ENCODE measurements around the gene FARP2. TPM values are rescaled to one million over a fixed set of nuclear protein-coding genes. Genes with fewer than 3 reads are reported as not detected.

Gene FARP2
- total RNA-seq, 1 experiment from 2014 or later, result 49.3 TPM

DNA sequence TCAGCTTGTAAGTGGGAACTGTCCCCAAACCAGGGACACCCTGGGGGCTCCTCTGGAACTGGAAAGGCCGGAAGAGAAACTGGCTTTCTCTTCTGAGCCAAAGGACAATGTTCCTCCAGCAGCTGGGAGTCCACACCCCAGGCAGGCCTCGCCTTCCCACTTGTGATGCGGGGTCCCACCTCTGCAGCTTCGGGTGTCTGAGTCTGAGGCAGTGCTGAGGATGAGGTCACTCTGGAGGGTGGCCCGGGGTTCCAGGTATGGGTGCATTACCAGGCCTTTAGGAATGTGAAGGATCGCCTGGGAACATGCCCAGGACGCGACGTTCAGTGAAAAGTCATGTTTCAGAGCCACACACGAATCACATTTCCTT is 184.3 kb downstream of the FARP2 start:
- H3K79me2 ChIP-seq (ENCODE audit: insufficient read depth, low read length), result no peaks in the 10 kb centered on the region
- H3K36me3 ChIP-seq (ENCODE audit: control insufficient read depth in 1 of 2, insufficient read depth in 2 of 2, low read length in 2 of 2), result no peaks in the 10 kb centered on the region
- ChIA-PET RAD21 (ENCODE audit: low non-redundant PET in 1 of 2, low total read pairs in 2 of 2, uncharacterized antibody in 2 of 2, unreplicated experiment in 2 of 2) (no interaction called here), POLR2A (no interaction called here), CTCF (no interaction called here)
- peak overlapping the region; percentile 16; the same call in 1 of the 2 replicates for H3K27ac ChIP-seq (ENCODE audit: low read depth, low read length)
- no peaks in the 10 kb centered on the region for H3K9me3 ChIP-seq (ENCODE audit: control insufficient read depth in 1 of 2, insufficient read depth in 1 of 2, low read depth in 1 of 2, low read length in 2 of 2)
- H3K4me2 ChIP-seq (ENCODE audit: low read length), result peak overlapping the region; percentile 84
- H2AFZ ChIP-seq (ENCODE audit: low read depth, low read length, poor library complexity, severe bottlenecking), result peak overlapping the region; percentile 91
- peak overlapping the region; percentile 38 for H3K9ac ChIP-seq (ENCODE audit: low read length)
- H4K20me1 ChIP-seq (ENCODE audit: insufficient read depth), result no peaks in the 10 kb centered on the region
- BruUV-seq (replicated peaks), result no TSS peak
- H3K4me1 ChIP-seq (ENCODE audit: control insufficient read depth in 1 of 2, insufficient read depth in 2 of 2, low read length in 2 of 2), result peaks cover 7 to 20% of the 10 kb centered on the region in 2 experiments
- no peak for ATAC-seq
- intact Hi-C loops (cut with micrococcal nuclease), result no loop called here
- H3K9me2 ChIP-seq (ENCODE audit: insufficient read depth), result no peaks in the 10 kb centered on the region
- H3K4me3 ChIP-seq (replicated peaks in 1 of 2; ENCODE audit: low read depth in 1 of 2, low read length in 2 of 2), result peak overlapping the region; percentile 35 to 53; a peak in 3 of 4 replicates
- no peak for DNase-seq (ENCODE audit: low read depth, low spot score)
- no peaks in the 10 kb centered on the region for H3K27me3 ChIP-seq (ENCODE audit: insufficient read depth, low read length)
- TF ChIP-seq SP1 (IDR thresholded peaks at IDR 0.05; ENCODE audit: low read depth) (no peak), ZNF274 (IDR thresholded peaks at IDR 0.05; ENCODE audit: low read depth, low read length) (no peak)

DNA sequence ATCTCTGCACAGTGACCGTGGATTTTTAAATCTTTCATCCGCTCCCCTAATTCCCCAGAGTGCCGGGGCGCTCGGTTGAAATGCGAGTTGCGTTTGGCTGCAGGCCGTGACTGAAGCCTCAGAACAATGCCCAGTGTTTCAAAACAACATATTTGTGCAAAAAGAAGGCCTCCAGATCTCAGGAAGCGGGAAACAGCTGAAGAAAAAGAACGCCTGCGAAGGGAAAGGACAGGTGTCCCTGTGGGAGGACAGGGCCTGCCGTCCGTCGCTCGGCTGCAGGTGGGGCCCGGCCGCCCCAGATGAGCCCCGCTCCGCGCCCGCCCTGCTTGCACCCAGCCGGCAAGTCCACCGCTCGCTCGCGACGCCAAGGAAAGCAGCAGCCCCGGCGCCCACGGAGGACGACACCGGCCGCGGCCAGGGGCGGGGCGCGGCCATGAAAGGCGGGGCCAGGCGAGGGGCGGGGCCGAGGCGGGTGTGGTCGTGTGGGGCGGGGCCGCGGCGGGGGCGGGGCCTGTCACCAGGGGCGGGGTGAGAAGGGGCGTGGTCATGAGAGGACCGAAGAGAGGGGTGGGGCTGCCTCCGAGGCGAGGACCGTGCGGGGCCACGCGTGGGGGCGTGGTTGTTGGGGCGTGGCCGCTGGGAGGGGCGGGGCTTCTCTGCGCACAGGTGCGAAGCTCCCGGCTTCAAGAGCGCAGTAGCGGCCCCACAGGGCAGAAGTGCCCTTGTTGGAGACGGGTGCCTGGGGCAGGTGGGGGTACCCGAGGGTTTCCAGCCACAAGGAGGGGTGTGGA is 184.9 kb downstream of the FARP2 start:
- intact Hi-C loops (cut with micrococcal nuclease), result no loop called here
- Histone ChIP-seq H2AFZ (ENCODE audit: low read depth, low read length, poor library complexity, severe bottlenecking) (peak overlapping the region; percentile 91), H3K9me2 (ENCODE audit: insufficient read depth) (no peaks in the 10 kb centered on the region), H3K4me3 (replicated peaks in 1 of 2; ENCODE audit: low read depth in 1 of 2, low read length in 2 of 2) (peak overlapping the region; percentile 35 to 53), H3K36me3 (ENCODE audit: control insufficient read depth in 1 of 2, insufficient read depth in 2 of 2, low read length in 2 of 2) (no peaks in the 10 kb centered on the region), H3K27me3 (ENCODE audit: insufficient read depth, low read length) (no peaks in the 10 kb centered on the region), H3K4me1 (ENCODE audit: control insufficient read depth in 1 of 2, insufficient read depth in 2 of 2, low read length in 2 of 2) (peaks cover 7 to 20% of the 10 kb centered on the region in 2 experiments), H4K20me1 (ENCODE audit: insufficient read depth) (no peaks in the 10 kb centered on the region), H3K79me2 (ENCODE audit: insufficient read depth, low read length) (no peaks in the 10 kb centered on the region), H3K9ac (ENCODE audit: low read length) (peak overlapping the region; percentile 38), H3K4me2 (ENCODE audit: low read length) (peak overlapping the region; percentile 84), H3K9me3 (ENCODE audit: control insufficient read depth in 1 of 2, insufficient read depth in 1 of 2, low read depth in 1 of 2, low read length in 2 of 2) (no peaks in the 10 kb centered on the region), H3K27ac (ENCODE audit: low read depth, low read length) (peak overlapping the region; percentile 16; the same call in 1 of the 2 replicates)
- POLR2A ChIA-PET, result interaction anchor here (0.6 kb wide), 1 partner anchor 18 kb away, joined by 3 read pairs; the partner anchor contains the start of gene BOK
- RAD21 ChIA-PET (ENCODE audit: low non-redundant PET in 1 of 2, low total read pairs in 2 of 2, uncharacterized antibody in 2 of 2, unreplicated experiment in 2 of 2), result no interaction called here
- BruUV-seq (replicated peaks), result no TSS peak
- DNase-seq (ENCODE audit: low read depth, low spot score) (peak; percentile 70), ATAC-seq (peak; percentile 90)
- no peak for TF ChIP-seq ZNF274 (IDR thresholded peaks at IDR 0.05; ENCODE audit: low read depth, low read length)
- TF ChIP-seq ELF1 (IDR thresholded peaks at IDR 0.05; ENCODE audit: borderline replicate concordance, low read depth), result no peak
- TF ChIP-seq CBX3 (IDR thresholded peaks at IDR 0.05; ENCODE audit: low read depth), result peak; percentile 52; the same call in 1 of the 2 replicates
- peak; percentile 43; the same call in 1 of the 2 replicates for TF ChIP-seq POLR2AphosphoS5 (IDR thresholded peaks at IDR 0.05; ENCODE audit: low read depth, low read length)
- TF ChIP-seq, protein P1, sequence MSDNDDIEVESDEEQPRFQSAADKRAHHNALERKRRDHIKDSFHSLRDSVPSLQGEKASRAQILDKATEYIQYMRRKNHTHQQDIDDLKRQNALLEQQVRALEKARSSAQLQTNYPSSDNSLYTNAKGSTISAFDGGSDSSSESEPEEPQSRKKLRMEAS (IDR thresholded peaks at IDR 0.05), result peak; percentile 96
- TF ChIP-seq SP1 (IDR thresholded peaks at IDR 0.05; ENCODE audit: low read depth), result peak; percentile 50; the same call in 1 of the 2 replicates
- no peak for TF ChIP-seq FOSL1 (IDR thresholded peaks at IDR 0.05; ENCODE audit: low read depth)
- TF ChIP-seq, protein P2, sequence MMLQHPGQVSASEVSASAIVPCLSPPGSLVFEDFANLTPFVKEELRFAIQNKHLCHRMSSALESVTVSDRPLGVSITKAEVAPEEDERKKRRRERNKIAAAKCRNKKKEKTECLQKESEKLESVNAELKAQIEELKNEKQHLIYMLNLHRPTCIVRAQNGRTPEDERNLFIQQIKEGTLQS (IDR thresholded peaks at IDR 0.05), result no peak
- TF ChIP-seq POLR2A (IDR thresholded peaks at IDR 0.05; ENCODE audit: borderline replicate concordance, extremely low read depth, insufficient read depth, insufficient read length), result no peak
- CTCF ChIA-PET, result no interaction called here

Measured in HCT116 (cell line).